T follicular helper cell (primary cell): ENCODE data around the gene CATSPER3.

Source experiments
- DNase-seq: peaks from one replicate; pipeline ENCODE4 v3.0.0-alpha.2; 2020; ENCODE audit warnings: low read depth
- total RNA-seq, 2 experiments: gene quantifications; one replicate each; lab custom pipeline; 2026; lab: John Stamatoyannopoulos, UW

The CATSPER3 gene
- total RNA-seq: 0.22 to 0.42 reads per million in 2 experiments

DNA sequence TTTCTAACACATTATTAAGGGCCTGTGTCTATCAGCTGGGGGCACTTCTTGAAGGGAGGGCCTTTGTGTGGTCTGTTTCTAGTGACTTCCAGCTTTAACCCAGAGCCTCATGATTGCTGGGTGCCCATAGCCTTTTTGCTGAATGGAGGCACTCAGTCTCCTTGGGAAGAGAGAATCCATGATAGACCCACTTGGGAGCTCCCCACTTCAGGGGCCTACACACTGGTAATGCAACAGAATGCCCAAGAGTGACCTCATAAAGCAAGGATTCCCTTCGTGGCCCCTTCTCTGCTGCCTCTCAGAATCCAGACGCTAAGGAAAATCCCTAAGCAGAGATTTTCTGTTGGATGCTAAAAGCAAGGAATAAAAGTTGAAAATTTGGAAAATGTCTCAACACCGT lies at the start of gene CATSPER3:
CATSPER3 (plus strand) TSS at position 301 of the 400 bp plus-strand sequence; CDS start at position 386, 85 bp downstream.
- DNase-seq: no peak

DNA sequence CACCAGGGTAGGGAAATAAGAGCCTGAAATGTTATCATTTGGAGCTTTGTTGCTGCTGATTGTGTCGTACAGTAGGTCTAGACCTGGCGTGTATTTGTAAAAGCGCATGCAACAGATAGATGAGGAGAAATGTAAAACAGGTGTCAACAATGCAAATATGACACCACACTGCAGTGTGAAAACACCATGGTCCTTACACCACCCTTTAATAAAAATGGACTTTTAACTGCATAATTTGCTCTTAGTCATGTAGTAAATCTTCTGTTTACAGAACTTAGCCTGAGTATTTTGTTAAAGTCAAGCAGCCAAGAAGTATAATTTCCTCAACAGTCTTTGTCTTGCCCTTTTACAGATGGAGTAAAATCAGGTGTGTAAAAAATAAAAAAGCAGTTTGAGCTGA lies 48.8 kb upstream of the CATSPER3 start:
- no peak for DNase-seq

DNA sequence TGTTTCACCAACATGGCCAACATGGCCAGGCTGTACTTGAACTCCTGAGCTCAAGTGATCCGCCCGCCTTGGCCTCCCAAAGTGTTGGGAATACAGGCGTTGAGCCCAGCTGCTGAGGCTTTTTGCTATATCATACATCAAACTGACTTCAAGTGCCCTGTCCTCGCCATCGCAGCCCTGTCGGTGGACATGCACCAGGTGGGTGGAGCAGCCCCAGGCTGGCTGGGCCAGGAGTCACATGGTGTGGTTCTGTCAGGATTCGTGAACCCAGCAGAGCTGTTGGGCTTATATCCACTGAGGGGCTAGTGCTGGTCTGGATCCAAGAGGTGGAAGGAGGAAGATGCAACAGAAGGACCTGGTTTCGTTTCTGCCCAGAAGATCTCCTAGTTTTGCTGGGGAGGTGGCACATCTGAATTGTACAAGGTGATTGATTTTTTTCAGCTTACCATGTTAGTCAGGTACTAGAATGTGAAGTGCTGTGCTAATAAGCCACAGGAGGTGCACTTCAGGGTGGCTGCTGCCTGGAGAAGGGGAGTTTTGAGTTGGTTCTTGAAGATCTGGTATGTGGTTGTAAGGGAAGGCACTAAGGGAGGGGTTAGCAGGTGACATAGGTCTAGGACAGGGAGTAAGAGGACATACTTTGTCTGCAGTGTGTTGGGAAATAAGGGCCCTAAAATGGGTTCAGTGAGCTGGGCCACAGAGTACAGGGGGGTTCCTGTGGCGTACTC lies 46.7 kb upstream of the CATSPER3 start:
- no peak for DNase-seq

DNA sequence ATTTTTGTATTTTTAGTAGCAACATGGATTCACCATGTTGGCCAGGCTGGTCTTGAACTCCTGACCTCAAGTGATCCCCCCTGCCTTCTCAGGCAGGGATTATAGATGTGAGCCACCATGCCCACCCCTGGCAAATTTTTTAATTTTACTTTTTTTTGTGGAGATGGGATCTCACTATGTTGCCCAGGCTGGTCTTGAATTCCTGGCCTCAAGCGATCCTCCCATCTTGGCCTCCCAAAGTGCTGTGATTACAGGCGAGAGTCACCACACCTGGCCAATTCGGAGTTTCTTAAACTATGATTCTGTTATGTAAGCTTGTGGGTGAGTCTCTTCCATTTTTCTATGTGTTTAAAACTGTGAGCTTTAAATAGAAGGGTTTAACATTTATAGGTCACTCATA lies 35.2 kb upstream of the CATSPER3 start:
- DNase-seq: no peak

DNA sequence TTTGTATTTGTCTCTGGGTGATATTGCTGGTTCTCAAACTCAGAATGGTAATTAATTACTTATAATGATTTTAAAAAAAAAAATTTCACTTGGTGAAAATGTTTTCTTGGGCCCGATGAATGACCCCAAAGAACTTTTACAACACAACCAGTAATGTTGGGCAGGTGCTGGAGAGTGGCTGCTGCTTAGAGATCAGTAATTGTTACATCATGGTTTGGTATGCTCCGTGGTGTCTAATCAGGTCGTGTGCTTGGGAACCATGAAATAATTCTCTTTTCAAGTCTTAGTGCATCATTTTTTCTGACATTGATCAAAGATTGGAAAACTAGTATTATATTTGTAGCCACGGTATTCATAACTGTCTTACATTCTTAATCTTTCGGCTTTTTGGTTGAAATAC lies 33.5 kb upstream of the CATSPER3 start:
- no peak for DNase-seq

DNA sequence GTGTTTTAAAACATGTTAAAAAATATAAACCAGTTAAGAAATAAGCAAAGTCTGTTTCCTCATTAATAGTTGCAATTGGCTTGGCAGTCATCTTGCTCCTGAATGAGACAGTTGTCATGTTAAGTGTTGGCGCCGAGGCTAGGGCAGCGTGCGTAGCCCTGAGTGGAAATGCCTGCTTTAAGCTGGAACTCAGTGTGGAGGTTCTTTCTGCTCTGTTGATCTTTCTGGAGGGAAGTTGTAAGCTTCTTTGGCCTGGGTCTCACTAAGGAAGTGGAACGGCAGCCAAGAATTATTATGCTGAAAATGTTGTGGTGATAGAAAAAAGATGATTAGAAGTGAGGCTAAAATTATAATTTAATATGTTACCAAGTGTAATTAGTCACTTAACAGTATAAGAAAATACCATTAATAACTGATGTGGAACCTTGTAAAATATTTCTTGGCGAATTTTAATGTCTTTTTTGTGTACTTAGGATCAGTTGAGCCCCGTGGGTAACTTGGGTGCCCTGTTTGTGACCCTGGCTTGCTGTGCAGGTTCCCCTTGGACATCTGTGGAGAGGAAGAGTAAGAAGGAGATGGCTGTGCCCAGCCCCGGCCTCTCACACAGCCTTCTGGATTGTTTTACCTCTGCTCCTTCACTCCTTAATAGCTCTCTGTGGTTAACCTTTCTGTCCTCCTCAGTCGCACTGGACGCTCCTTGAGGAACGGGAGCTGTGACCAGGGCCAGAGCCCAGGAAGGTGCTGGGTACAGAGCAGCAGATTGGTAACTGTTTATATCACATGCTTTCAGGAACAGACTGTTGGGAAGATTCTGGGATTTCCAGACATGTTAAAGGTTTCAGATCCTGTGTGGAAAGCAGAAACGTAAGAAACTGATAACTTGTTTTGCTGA lies 31.8 kb upstream of the CATSPER3 start:
- DNase-seq: no peak

DNA sequence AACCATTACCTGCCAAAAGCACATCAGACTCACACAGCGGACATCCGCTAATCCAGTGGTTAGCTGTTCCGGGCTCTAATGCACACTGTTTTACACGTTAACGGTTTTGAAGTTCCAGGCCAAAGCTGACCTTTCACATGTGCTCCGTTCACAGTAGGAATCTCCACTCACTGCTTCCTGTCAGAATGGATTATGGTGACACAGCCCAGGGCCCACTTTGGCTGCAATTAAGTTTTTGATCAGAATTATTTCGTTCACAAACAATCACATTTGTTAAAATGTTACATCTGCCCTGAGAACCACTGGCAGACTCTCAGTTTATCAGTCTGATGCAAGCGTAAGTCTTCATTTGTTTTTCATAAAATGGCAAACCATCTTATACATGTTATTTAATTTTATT lies 30.2 kb upstream of the CATSPER3 start:
- no peak for DNase-seq

DNA sequence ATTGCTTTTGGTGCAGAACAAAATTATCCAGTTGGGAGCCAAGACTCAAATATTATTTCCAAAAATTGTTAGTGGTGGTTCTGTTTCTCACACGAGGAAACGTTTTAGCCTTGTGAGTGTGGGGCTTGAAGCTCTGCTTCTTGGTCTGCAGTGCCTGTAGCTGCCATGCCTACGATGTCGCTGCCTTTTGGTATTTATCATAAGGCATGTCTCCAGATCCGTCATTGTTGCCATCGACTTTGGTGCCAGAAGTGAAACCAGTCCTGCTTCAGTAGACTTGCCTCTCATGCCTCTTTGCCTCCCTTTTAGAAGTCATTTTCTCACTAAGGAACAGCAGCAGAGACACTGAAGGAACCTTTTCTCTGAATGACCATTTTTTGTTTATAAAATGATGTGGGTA lies 29.7 kb upstream of the CATSPER3 start:
- no peak for DNase-seq

DNA sequence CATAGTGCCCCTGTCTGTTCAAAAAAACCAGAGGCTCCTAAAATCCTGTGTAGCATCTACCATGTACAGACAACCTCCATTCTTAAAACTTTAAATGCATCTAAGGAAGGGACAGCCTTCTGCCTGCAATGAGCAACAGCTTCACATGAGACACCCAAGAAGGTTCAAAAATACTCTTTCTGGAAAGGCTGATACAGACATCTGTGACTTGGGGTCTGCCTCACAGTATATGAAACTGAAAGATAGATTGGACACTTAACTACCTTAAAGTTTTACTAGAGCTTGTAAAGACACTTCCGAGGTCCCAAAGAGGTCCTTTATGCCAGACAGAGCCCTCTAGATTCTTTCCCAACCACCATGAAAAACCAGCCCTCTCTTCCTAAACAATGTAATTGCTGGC lies 28.2 kb upstream of the CATSPER3 start:
- no peak for DNase-seq

DNA sequence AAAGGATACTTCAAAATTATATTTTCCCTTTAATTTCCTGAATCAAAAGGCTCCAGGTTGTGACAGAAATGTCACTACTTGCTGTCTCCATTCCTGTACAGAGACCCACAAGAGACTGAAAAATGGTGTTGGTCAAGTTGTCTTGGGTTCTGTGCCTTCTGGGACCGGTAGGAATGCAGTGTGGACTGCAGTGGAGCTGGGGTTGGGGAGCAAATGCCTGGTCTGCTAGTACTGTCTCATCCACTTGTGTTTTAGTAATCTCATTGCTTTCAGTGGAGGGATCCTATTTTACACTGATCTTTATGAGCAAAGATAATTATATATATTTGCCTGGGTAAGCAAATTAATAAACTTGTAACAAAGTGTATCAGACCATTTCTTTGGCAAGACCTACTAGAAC lies 24.2 kb upstream of the CATSPER3 start:
- DNase-seq: no peak

DNA sequence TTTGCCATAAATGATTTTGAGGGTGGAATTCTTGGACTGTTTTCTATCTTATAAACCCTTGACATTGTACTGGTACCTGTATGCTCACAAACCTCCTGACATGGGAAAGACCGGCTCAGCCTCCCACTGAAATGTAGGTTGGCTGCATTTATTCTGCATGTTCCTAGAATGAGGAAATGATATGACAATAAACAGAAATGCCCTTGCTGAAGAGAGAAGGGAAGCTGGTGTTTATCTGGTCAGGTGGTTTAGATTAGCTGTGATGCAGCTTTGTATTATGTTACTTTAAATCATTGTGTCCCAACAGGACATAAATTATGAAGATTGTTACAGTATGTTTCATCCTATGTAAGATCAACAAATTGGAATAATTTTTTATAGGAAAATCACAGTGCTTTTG lies 23.1 kb upstream of the CATSPER3 start:
- DNase-seq: no peak

DNA sequence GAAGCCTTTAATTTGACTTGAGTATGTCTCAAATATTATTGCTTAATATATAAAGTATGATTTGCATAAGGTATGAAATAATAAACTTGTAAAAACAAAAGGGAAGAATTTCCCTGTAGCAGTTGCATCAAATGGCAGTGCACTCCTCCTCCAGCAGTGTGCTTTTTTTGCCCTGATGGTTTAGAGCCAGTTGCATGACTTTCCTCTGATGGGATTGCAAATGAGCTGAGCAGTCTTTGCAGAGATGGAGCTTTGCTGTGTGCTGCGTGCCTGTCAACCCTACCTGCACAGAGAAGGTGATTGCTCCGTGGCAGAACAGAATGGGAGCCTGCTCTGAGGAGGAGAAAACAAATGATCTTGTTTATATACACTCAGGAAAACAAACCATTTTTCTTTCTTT lies 22.7 kb upstream of the CATSPER3 start:
- DNase-seq: no peak

DNA sequence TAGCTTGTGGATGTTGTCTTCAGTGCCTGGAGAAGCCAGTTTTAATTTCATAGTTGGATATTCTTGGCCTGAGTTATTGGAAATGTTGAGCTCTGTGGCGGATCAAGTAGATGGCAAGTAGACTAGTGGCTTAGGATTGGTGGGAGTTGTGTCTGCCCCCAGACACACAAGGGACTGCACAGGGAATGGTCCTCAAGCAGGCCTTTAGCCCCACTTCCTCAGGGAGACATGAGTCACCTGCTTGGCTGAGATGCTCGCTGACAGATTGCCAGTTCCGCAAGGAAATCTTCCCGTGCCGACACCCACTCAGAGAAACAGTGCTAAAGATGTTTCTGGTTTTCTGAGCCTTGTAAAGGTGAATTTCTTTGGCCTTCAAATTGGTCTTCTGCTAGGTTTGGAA lies 18.8 kb upstream of the CATSPER3 start:
- DNase-seq: no peak

DNA sequence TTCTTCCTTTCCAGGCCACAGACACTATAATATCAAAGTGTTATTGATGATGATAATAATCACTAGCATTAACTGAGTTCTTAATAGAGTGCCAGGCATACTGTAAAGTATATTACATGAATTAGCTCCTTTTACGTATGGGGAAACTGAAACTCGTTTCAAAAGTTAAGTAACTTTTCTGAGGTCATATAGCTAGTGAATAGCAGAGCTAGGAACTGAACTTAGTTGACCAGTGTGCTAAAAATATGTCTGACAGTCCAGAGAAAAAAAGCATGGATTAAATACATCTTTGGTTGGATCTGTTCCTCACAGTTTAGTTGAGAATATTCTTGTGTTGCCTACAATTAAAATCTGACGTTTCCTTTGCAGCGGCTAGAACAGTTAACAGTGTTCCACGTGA lies 18.4 kb upstream of the CATSPER3 start:
- no peak for DNase-seq

DNA sequence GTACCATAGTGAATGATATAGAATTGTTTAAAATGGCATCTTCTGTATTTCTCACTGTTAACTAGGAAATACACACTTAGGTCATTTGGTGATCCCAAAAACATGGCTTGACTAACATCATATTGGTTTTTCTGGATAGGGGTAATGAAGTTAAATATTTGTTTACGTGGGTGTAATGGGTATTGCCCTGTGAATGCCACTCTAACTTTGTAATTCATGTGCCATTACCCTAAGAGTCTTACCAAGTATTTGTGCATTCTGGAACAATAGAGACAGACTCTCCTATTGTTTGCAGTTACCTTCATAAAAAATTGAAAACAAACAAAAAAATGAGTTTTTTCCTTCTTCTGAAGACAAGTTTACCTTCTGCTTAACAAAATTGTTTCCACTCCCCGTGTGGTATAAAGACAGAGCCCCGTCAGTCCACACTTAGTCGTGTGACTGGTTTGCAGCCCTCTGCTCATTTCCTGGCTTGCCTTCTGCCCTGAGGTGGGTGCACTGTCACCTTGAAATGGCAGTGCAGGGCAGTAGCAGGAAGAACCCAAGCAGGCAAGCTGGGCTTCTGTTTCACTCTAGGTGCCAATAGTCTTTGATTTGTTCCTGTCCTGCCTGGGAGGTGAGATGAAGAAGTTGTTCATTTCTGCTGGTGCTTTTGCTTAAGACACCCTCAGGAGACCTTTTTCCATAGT lies 9.6 kb upstream of the CATSPER3 start:
- no peak for DNase-seq

DNA sequence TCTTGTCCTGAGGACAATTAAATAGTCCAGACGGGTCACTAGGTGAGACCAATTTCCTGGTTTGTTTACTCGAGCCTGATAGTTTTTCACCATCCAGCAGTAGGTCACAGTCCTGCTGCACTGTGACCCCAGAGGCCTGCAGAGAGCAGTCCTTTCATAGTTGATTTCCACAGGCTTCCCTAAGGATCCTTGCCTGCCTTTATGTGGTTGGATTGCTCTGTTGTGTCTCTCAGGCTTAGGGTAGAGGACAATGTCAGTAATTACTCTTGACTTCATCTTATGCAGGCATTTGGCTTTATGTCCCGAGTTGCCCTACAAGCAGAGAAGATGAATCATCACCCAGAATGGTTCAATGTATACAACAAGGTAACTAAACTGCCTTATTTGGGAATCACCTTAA lies 9.0 kb upstream of the CATSPER3 start:
- DNase-seq: no peak

DNA sequence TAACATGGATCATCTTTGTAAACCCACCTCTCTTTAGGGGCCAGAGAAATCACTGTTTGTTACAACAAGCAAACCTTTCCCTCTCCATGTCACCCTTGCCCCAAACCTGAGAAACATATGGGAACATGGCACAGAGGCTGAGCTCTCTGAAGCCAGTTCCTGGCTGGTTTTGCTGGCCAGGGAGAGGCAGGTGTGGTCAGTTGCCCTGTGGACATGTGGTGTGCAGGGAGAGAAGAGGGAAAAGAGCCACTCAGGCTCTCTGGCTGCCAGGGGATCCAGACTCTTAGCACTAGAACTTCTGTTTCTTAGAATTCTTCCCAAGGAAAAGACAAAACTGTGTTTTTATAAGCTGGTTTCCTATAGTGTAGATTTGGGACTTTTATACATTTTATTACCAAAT lies 4.6 kb upstream of the CATSPER3 start:
- DNase-seq: no peak

DNA sequence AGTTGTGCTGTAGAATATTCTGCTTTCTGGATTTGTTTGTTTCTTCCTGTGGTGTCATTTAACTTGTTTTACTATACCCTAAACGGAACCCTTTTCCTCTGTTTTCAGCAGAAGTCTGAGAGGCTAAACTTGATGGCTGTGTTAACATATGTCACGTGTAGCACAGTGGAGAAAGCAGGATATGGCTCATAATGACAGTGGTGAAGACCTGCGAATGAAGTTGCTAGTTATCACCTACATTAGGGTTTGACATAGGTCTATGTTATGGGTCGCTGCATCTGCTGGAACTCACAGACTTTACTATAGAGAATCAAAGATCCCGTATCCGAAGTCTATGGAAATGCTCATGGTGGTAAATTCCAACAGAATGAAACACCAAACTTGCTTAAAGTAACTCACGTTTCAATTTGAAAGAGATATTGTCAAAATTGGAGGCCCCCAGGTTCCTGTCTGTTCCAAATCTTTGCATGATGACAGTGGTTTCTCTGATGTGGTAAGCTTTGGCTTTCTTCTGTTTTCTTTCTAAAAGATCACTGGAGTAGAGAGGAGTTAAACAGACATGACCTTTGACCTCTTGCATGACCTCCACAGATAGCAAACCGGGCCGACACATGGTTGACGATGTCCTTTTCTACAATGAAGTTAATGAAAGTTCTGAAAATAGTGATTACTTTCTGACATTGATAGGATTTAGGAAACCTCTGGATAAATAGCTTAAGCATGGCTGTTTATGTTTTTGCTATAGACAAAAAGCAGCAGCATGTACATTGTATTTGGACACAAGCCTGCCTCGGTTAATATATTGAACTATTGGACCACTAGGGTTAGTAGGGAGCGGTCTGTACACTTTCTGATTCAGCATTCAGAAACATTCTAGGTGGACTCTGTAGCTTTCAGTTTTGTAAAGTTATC lies 3.1 kb upstream of the CATSPER3 start:
- no peak for DNase-seq

DNA sequence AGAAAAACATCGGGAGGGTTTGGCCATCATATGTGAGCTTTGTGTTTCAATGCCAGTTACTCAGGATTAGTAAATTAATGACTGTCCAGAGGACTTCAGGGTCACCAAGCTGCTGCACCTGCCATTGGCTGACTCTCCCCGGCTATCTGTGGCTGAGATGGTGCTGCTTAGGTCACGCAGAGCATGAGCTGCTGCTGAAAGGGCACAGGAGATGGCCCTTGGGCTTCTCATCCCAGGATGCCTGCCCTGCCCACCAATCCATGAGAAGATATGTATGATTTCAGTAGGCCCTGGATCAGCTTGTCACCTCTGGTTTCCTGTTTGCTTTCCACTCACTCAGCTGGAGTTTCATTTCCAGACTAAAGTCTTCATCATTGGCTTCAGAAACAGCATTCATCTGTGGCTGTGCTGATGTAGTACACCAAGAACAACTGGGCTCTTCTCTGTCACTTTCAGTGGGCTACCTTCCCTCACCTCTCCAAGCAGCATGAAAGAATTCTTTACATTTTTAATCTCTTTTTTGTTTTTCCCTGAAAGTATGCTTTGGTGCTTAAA lies 2.4 kb upstream of the CATSPER3 start:
- DNase-seq: no peak

DNA sequence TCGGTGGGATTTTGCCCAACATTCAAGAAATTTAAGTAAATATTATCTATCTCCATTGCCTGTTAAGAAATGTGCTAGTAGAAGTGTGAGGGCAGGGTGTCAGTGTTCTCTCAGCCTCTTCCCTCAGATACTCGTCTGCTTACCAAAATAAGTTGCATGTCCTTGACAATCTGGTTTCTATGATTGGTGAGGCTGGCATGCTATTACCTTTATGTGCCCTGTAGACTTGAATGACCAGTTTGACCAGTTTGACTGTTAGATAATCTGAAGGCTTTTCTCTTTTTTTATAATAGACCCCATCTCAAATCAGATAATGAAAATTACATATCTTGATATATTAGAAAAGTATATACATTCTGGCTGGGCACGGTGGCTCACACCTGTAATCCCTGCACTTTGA lies 348 bp downstream of the CATSPER3 start:
- DNase-seq: no peak

DNA sequence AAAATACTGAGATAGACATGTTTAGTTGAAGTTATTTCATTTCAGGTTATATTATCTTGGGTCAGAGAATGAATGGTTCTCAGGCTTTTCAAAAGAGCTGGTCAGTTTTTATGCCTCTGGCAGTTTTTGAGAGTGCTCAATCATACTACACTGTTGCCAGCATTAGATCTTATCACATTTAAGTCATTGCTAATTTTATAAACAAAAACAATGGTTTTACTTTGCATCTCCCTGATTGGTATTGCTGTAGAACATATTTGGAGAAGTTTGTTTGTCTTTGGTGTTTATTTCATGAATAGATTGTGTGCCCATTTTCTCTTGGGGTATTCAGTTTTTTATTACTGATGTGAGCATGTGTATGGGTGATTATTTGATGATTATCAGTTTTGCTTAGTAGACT lies 1.5 kb downstream of the CATSPER3 start:
- no peak for DNase-seq
